Measurements from ENCODE around the gene KLK6. TPM values are rescaled to one million over a fixed set of nuclear protein-coding genes. Genes with fewer than 3 reads are reported as not detected.

The KLK6 gene
- total RNA-seq, 4 donors from 2014 or later = not detected

GRCh38 chr19:51007488-51007887 is 38.1 kb upstream of the KLK6 start:
- TF ChIP-seq POLR2AphosphoS5 (IDR thresholded peaks at IDR 0.05) (no peak), CTCF (IDR thresholded peaks at IDR 0.05) (no peak), EP300 (IDR thresholded peaks at IDR 0.05) (no peak), POLR2A (IDR thresholded peaks at IDR 0.05; ENCODE audit: low read depth) (no peak)
- intact Hi-C loops (cut with DNase I) = no loop called here
- no peaks in the 10 kb centered on the region for H3K36me3 ChIP-seq
- no peak overlapping the region for H3K4me3 ChIP-seq
- H3K4me1 ChIP-seq = no peaks in the 10 kb centered on the region
- WGBS = 63% methylated on average over 3 of the region's 3 CpGs
- no peaks in the 10 kb centered on the region for H3K9me3 ChIP-seq
- DNase-seq (ENCODE audit: extremely low spot score) = no peak
- H3K27me3 ChIP-seq = peaks cover 0 to 83% (median 4%) of the 10 kb centered on the region in 4 donors
- no peak overlapping the region for H3K27ac ChIP-seq (replicated peaks in 1 of 4)

GRCh38 chr19:51006406-51006805 is 37.0 kb upstream of the KLK6 start:
- Histone ChIP-seq H3K27me3 (peaks cover 0 to 85% (median 10%) of the 10 kb centered on the region in 4 donors), H3K4me1 (no peaks in the 10 kb centered on the region), H3K27ac (replicated peaks in 1 of 4) (no peak overlapping the region), H3K4me3 (no peak overlapping the region), H3K9me3 (no peaks in the 10 kb centered on the region), H3K36me3 (no peaks in the 10 kb centered on the region)
- WGBS = 62% methylated on average over 4 of the region's 8 CpGs
- intact Hi-C loops (cut with DNase I) = no loop called here
- TF ChIP-seq POLR2A (IDR thresholded peaks at IDR 0.05; ENCODE audit: low read depth) (no peak), POLR2AphosphoS5 (IDR thresholded peaks at IDR 0.05) (no peak), EP300 (IDR thresholded peaks at IDR 0.05) (no peak), CTCF (IDR thresholded peaks at IDR 0.05) (no peak)
- no peak for DNase-seq (ENCODE audit: extremely low spot score)

GRCh38 chr19:51005248-51005647 is 35.9 kb upstream of the KLK6 start:
- WGBS = 93% methylated on average over 1 of the region's 1 CpG
- Histone ChIP-seq H3K36me3 (no peaks in the 10 kb centered on the region), H3K27ac (replicated peaks in 1 of 4) (no peak overlapping the region), H3K4me3 (no peak overlapping the region), H3K4me1 (no peaks in the 10 kb centered on the region), H3K9me3 (no peaks in the 10 kb centered on the region), H3K27me3 (peaks cover 0 to 85% (median 13%) of the 10 kb centered on the region in 4 donors)
- intact Hi-C loops (cut with DNase I) = no loop called here
- DNase-seq (ENCODE audit: extremely low spot score) = no peak
- TF ChIP-seq POLR2A (IDR thresholded peaks at IDR 0.05; ENCODE audit: low read depth) (no peak), CTCF (IDR thresholded peaks at IDR 0.05) (no peak), POLR2AphosphoS5 (IDR thresholded peaks at IDR 0.05) (no peak), EP300 (IDR thresholded peaks at IDR 0.05) (no peak)

- H3K27me3 ChIP-seq = peaks cover 0 to 82% (median 15%) of the 10 kb centered on the region in 4 donors
- no peaks in the 10 kb centered on the region for H3K4me1 ChIP-seq
- H3K4me3 ChIP-seq = no peak overlapping the region
- no peak overlapping the region for H3K27ac ChIP-seq (replicated peaks in 1 of 4)
- no peaks in the 10 kb centered on the region for H3K9me3 ChIP-seq
- no peaks in the 10 kb centered on the region for H3K36me3 ChIP-seq
- WGBS = 78% methylated on average over 6 of the region's 7 CpGs
- intact Hi-C loops (cut with DNase I) = no loop called here
- TF ChIP-seq POLR2AphosphoS5 (IDR thresholded peaks at IDR 0.05) (no peak), CTCF (IDR thresholded peaks at IDR 0.05) (no peak), EP300 (IDR thresholded peaks at IDR 0.05) (no peak), POLR2A (IDR thresholded peaks at IDR 0.05; ENCODE audit: low read depth) (no peak)
- DNase-seq (ENCODE audit: extremely low spot score) = no peak
These were observed 33.9 kb upstream of the KLK6 start for GRCh38 chr19:51003316-51003715.
